Activated effector memory CD4-positive, alpha-beta T cell treated with Interleukin-2 at 50 U/mL for 16 hours (primary cell): ENCODE results near the gene COCH.

ENCODE experiments used
- DNase-seq: peaks from one replicate; pipeline ENCODE4 v3.0.0-alpha.2; 2020

The COCH gene

GRCh38 chr14:30874120-30874998 lies at the start of gene COCH:
Gene COCH, plus strand, starts transcription at chr14:30874559. Its CDS starts 380 bp downstream, at chr14:30874939.
- no peak for DNase-seq

DNA sequence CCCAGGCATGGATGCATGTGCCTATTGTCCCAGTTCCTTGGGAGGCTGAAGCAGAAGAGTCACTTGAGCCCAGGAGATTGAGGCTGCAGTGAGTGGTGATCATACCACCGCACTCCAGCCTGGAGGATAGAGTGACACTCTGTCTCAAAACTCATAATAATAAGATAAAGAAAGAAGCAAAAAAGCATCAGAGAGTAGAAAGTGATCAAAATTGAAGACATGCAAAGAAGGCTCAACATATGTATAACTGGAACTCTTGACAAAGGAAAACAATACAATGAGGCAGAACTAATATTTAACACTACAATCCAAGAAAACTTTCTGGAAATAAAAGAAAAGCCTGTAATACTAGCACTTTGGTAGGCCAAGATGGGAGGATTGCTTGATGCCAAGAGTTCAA lies 48.3 kb upstream of the COCH start:
- no peak for DNase-seq

GRCh38 chr14:30829853-30830252 lies 44.5 kb upstream of the COCH start:
- no peak for DNase-seq

- no peak for DNase-seq
These were observed 40.0 kb upstream of the COCH start for GRCh38 chr14:30834353-30834752.

DNA sequence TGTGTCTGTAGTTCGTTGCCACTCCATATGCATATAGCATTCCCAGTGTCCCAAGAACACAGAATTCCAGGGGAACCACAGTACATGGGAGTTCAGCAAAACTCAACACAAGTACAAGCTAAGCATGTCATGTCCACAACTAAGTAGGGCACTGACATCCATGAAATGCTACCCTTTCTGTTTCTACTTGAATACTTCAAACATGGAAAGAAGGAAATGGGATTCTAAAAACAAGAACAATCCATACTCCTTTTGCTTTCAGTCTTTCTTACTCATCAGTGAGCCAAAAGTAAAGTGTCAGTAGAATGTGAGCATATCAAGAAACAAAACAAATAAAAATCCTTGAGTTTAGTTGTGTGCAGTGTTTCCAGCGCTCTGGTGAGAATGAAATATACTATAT lies 36.0 kb upstream of the COCH start:
- no peak for DNase-seq

DNA sequence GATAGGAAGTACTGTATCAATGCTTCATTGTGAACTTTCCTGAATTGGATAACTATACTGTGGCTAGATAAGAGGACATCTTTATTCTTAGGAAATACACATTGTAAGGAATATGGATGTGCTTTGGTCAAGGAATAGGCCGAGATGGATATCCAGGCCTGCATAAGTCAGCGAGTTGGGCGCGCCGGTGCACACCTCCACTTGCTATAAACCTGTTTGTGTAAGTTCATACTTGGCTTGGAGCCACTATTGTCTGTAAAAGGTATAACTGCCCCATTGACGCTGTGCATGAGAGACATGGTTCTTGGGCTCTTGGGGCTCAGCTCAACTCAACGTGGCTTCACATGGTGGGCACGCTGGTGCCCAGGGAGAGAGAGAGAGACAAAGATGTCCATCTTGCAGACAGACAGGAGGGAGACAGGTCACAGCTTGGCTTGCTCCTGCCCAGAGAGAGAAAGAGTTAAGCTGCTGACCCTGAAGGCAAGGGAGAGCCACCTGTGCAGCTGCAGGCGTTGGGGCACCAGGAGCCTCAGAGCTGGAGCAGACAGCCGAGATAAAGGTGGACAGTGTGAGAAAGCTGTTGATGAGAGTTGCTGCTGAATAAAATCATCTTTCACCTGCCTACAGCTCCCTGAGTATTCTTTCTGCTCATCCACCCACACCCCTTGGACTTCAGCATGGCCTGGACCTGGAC lies 34.1 kb upstream of the COCH start:
- DNase-seq: no peak

DNA sequence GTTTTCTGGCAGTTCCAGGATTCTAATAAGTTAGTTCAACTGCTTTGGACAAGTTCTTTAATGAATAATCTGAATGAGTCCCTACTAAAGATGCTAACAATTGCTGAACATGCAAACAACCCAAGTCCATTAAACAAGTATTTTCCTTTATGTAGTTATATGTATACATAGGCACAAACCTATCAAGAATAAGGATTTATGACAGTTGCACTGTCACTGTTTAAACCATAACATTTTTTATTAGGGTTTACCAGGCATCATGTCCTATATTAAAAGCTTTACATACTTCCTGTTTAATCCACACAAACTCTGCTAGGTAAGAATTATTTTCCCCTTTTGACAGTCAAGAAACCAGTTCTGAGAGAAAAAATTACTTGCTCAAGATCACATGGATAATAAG lies 31.9 kb upstream of the COCH start:
- no peak for DNase-seq

DNA sequence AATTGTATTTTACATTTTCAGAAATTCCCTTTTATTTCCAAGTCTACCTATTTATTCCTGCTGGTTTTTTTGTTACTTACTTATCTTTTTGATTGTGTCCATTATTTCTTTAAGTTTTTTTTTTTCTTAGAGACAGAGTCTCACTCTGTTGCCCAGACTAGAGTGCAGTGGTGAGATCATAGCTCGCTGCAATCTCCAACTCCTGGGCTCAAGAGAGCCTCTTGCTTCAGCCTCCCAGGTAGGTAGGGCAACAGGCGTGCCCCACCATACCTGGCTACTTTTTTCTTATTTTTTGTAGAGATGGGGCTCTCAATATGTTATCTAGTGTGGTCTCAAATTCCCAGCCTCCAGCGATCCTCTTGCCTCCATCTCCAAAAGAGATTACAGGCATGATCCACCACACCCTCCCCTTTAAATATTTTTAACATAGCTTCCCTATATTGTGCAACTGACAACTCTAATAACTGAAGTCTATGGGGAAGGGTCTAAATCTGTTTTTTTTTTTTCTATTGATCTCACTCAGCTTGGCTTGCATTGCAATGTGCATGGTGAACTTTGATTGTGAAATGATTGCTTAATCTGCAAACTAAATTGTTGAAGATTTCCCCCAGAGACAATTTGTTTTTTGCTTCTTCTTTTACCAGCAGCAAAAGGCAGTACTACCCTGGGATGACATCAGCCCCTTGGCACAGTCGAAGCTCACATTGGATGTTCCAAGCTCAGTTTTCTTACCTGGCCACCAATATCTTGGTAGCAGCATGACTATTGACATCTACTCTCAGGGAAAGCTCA lies 25.7 kb upstream of the COCH start:
- no peak for DNase-seq

- DNase-seq: no peak
These were observed 25.0 kb upstream of the COCH start for GRCh38 chr14:30849354-30849753.

DNA sequence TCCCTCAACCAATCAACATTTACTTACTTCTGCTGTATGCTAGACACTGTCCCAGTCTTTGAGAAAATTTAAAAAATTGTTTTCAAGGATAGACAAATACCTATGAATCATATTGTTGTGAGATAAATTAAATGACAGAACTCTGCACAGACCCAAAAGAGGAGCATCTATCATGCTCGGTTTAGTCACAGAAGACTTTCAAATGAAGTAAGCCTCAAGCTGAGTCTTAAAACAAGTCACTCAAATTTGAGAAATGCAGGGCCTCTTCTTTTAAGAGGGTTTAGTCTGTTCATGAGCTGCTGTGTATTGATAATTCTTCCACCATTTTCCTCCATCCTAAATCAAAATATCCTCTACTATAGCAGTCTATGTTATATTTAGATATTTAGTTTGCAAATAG lies 24.4 kb upstream of the COCH start:
- DNase-seq: no peak

DNA sequence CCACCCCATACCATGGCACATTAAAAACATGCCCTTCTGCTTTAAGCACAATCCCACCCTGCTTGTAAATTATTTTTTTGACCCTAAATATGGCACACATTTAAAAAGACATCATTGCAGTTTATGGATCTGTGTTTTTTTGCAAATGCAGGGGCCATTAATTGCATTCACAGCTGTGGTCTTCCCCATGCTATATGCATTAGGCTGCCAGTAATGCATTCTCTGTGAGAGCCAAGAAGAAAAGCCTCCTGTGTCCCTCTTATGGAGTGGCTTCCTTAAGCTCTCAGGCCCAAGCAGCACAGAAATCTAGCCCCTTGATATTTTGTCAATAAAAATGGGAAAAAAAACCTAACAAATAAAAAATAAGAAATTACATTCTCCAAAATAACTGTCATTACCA lies 20.4 kb upstream of the COCH start:
- no peak for DNase-seq

DNA sequence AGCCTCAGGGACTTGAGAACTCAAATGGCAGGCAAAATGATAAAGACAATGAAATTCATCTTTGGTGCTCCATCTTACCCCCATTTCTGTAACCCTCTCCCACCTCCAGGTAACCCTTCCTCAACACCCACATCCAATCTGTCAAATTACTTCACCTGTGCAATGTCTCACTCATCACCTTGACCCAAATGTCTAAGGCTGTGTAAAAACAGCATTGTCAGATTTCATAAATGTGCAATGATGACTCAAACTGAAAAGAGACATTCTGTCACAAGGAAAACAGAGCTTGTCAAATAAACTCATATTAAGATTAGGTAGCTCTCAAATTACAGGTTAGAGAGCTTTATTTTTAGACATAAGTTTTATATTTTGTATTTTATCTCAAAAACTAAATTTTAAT lies 19.9 kb upstream of the COCH start:
- no peak for DNase-seq

- no peak for DNase-seq
These were observed 18.9 kb upstream of the COCH start for GRCh38 chr14:30855345-30856037.

DNA sequence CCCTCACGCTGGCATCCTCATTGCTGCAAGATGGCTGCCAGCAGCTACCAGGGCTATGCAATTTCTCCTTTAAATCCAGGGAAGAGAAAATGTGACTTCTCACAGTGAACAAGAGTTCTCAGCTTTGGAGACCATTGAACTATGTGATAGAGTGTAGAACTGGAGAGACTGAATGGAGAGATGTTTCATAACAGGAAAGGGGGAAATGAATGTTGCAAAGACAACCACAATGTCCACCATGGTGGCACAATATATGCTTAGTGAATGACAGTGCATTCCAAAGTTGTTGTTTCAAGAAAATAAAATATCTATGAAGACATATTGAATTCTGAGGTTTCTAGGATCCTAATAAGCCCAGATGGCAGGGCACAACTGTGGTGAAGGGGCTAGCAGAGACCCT lies 13.2 kb upstream of the COCH start:
- no peak for DNase-seq

DNA sequence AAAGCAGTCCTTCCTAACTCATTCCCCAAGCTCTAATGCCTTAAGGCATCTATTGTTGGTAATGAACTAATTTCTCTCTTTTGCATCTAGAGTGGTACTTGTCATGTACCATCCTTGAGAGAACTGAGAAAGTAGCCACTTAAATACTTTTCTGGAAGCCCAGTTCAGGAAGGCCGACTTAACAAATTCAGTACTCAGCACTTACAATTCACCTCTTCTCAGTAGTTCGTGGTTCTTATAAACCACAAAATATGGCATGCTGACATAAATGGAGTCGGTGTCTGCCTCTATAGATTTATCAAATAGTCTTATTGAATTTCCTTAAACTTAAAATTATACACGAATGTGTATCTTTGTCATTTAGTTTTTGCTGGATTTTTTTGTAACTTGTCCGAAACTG lies 9.4 kb upstream of the COCH start:
- no peak for DNase-seq

DNA sequence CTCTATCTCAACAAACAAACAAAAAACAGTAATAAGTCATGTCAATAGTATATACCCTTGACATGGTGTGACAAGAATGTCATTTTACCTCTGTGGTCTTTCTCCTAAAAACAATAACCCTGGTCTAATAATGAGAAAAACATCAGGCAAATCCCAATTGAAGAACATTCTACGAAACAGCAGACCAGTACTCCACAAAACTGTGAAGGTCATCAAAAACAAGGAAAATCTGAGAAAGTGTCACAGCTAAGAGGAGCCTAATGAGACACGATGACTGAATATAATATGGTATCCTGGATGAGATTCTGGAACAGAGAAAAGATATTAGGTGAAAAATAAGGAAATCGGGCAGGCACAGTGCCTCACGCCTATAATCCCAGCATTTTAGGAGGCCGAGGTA lies 5.6 kb upstream of the COCH start:
- no peak for DNase-seq

GRCh38 chr14:30869551-30870155 lies 4.7 kb upstream of the COCH start:
- DNase-seq: no peak

DNA sequence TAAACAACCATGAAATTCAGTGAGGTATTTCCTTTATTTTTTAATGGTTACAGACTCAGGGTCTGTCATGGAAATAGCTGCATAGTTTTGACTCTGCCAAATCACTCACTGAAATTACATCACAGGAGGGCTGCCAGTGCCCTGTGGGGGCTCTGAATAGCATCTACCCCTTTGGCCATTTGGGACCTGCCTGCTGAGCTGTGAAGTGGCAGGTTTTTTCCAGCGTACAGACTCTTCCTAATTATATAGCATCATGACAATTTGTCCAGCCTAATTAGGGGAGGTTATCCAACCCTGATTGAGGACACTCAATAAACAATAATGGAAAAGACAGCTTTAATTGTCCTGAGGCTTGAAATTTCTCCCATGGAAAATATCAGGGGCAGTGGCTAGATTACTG lies 1.8 kb upstream of the COCH start:
- no peak for DNase-seq

DNA sequence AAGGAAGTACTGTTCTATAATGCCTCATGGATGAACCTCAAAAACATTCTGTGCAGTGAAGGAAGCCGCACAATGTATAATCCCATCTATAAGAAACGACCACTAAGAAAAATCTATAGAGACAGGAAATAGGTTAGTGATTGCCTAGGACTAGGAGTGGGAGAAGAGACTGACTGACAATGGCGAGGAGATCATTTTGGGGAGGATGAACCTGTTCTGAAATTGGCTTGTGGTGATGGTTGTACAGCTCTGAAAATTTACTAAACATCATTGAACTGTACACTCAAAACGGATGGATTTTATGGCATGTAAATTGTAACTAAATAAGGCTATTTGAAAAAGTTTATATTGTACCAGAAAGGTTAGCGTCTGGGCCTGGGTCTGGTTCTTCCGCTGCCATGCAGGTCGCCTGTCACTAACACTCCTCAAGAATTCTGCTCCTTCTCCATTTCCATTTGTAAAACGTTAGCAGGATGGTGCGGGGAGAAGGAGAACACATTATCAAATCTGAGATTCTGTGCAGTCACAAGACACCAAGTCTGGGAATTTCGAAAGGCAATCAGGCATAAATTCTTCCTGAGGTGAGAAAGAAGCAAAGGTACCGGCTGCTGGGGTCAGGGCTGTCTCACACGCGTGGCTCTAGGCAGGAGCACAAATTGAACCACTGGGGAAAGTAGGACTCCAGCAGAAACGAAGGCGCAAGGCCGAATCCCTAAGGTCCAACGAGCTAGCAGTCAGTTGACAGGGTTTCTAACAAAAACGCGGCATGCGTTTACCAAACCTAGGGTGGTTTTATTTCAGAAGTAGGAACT lies 845 bp upstream of the COCH start:
- no peak for DNase-seq

DNA sequence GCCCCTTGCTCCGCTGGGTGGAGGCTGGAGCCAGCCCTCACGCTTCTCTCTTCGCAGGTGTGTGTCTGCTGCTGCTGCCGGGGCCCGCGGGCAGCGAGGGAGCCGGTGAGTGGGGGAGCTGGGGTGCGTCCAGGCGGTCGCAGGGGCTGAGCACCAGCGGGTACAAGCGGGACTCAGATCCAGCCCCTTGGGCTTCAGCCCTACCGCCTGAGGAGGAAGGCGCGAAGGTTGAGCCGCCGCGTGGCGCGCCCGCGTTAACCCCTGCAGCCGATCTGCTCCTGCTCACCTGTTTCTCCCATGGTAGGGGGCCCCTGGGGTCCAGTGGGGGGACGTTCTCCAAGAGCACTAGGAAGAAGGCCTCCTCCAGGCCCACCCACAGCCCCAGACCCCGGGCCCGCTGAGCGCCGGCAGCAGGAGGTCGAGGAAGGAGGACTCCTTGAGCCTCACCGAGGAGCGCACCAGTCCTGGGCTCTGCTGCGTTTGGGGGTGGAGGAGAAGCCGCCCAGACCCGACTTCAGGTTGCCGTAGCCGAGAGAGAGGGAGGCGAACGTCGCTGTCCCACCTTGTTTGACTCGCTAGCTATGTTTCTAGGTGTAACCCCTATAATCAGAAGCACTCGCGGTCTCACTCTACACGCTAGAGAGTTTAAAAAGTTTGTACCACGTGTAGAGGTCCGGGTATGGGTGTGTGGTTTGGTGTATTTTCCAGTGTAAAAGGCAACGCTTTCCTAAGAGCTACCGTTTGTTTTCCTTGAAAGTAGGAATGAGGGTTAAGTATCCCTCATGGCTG lies 834 bp downstream of the COCH start:
- DNase-seq: no peak

DNA sequence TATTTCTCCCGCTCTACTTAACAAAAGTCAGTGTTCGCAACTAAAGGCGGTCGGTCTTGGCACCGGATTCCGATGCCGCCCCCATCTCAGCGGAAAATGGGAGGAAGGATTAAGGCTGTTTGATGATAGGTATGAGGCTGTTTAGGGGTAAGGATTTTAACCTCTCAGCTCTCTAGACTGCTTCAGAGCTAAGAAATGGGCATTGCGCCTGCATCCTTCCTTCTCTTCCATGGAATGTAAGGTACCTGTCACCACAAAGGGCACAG lies 1.4 kb downstream of the COCH start:
- no peak for DNase-seq
